Esophagus muscularis mucosa (tissue), 4 donors: ENCODE results near the gene ZNF777. TPM values are rescaled to one million over a fixed set of nuclear protein-coding genes. Genes with fewer than 3 reads are reported as not detected.

Source experiments
- DNase-seq: peaks from one replicate; pipeline ENCODE4 v3.0.0-alpha.2; 2017; ENCODE audit errors: extremely low spot score
- H3K27ac ChIP-seq, 4 donors: fragments of 200-600 bp; sonication (generic); replicated peaks in 1 of 4; 1 replicate in 3 of 4; 2 replicates in 1 of 4; pipeline ENCODE4 v1.5.1; 2016 to 2019; ENCODE audit warnings: mild to moderate bottlenecking in 1 of 4
- H3K27me3 ChIP-seq, 4 donors: fragments of 200-600 bp; sonication (generic); one replicate each; pipeline versions ENCODE4 v1.5.1 to v1.6.0; 2016 to 2019
- H3K36me3 ChIP-seq, 4 donors: fragments of 200-600 bp; sonication (generic); one replicate each; pipeline ENCODE4 v1.5.1; 2016 to 2019
- H3K4me1 ChIP-seq, 4 donors: fragments of 200-600 bp; sonication (generic); one replicate each; pipeline ENCODE4 v1.5.1; 2016 to 2019
- H3K4me3 ChIP-seq, 4 donors: fragments of 200-600 bp; sonication (generic); 1 replicate in 2 of 4; 2 replicates in 2 of 4; pipeline ENCODE4 v1.5.1; 2016 to 2019; ENCODE audit warnings: mild to moderate bottlenecking in 4 of 4, moderate library complexity in 1 of 4
- H3K9me3 ChIP-seq, 4 donors: fragments of 200-600 bp; sonication (generic); 1 replicate in 3 of 4; 2 replicates in 1 of 4; pipeline ENCODE4 v1.5.1; 2016 to 2019
- EP300 ChIP-seq: sonication (generic); formaldehyde crosslinking; IDR thresholded peaks from one replicate; pipeline ENCODE4 v1.6.1; 2017; ENCODE audit warnings: antibody characterized with exemption
- POLR2A ChIP-seq: fragments of 450-650 bp; IDR thresholded peaks from one replicate; pipeline ENCODE4 v1.6.1; 2017; ENCODE audit warnings: antibody characterized with exemption, moderate library complexity, mild to moderate bottlenecking, low read depth
- POLR2AphosphoS5 ChIP-seq, 2 donors: sonication (generic); formaldehyde crosslinking; IDR thresholded peaks; one replicate each; pipeline ENCODE4 v1.6.1; 2017; ENCODE audit warnings: antibody characterized with exemption in 2 of 2
- WGBS: methylation state at CpG from one replicate; pipeline ENCODE4 v1.1.5; 2018; 5-methylcytosine and 5-hydroxymethylcytosine counted together
- intact Hi-C: fragments of 100-400 bp; cut with DNase I; formaldehyde crosslinking; loops from one replicate; pipeline ENCODE4 v1.15.1; 2023
- total RNA-seq, 4 donors: library from RNA; depleted of rRNA; stranded (reverse); fragments of >200 nt; gene quantifications; one replicate each; pipeline versions ENCODE4 v1.1.0 to v1.2.1, GENCODE V29; 2016
- TF ChIP-seq, protein P1 (sequence below), 3 experiments: fragments of 200-600 bp in 2 of 3; fragments of 450-650 bp in 1 of 3; sonication (generic) in 2 of 3; IDR thresholded peaks; one replicate each; pipeline ENCODE4 v1.5.1; 2017 to 2019; ENCODE audit warnings: antibody characterized with exemption in 3 of 3, mild to moderate bottlenecking in 2 of 3, moderate library complexity in 1 of 3

Gene ZNF777
- total RNA-seq, 4 donors from 2014 or later, result 6.6 to 17.4 (median 13.7) TPM

DNA sequence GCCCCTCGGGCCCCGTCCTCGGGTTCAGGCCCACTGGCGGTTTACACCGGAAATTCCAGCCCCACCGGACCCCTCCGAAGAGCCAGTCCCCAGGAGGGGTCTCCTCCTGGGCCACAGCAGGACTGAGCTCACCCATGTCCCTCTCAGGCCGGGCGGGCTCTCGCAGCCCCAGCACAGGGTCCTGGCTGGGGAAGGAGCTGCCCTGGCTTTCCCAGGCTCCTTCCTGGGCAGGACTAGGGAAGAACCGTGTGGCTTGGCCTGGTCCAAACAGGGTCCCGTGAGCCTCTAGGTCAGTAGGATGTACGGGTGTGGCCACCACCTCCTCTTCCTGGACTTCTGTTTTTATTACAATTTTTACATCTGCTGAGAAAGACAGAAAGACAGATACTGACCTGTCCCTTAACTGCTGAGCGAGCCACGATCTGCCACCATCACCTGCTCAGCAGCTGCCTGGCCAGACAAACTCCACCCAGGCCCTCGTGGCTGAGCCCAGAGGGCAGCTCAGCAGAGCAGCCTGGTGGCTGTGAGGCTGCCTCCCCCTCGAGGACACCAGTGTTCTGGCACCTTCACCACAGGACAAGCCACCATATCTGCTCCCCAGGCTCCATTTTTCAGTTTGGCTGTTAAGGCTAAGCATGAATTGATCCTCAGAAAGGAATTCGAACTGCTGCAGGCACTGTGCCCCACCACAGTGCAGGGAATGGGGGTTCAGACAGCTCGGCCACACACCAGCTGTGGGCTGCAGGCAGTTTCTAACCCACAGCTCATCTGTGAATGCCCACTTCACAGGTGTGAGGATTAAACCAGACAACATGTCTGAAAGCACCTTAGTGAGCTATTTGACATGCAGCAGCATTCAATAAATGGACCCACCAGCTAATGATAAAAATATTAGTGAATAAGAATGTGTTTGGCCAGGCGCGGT, 14.5 kb upstream of the ZNF777 start:
- Histone ChIP-seq H3K4me3 (no peak overlapping the region), H3K4me1 (no peaks in the 10 kb centered on the region), H3K27ac (no peak overlapping the region), H3K27me3 (no peaks in the 10 kb centered on the region), H3K9me3 (peaks cover 0 to 4% (median 0%) of the 10 kb centered on the region in 4 donors), H3K36me3 (peaks cover 49 to 89% (median 73%) of the 10 kb centered on the region in 4 donors)
- DNase-seq, result peak; percentile 47
- intact Hi-C loops, result no loop called here
- no peak for TF ChIP-seq POLR2AphosphoS5 (IDR thresholded peaks at IDR 0.05)
- TF ChIP-seq, protein P1, sequence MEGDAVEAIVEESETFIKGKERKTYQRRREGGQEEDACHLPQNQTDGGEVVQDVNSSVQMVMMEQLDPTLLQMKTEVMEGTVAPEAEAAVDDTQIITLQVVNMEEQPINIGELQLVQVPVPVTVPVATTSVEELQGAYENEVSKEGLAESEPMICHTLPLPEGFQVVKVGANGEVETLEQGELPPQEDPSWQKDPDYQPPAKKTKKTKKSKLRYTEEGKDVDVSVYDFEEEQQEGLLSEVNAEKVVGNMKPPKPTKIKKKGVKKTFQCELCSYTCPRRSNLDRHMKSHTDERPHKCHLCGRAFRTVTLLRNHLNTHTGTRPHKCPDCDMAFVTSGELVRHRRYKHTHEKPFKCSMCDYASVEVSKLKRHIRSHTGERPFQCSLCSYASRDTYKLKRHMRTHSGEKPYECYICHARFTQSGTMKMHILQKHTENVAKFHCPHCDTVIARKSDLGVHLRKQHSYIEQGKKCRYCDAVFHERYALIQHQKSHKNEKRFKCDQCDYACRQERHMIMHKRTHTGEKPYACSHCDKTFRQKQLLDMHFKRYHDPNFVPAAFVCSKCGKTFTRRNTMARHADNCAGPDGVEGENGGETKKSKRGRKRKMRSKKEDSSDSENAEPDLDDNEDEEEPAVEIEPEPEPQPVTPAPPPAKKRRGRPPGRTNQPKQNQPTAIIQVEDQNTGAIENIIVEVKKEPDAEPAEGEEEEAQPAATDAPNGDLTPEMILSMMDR (IDR thresholded peaks at IDR 0.05), result no peak
- no peak for TF ChIP-seq EP300
- no peak for TF ChIP-seq POLR2A
- 93% methylated on average over 19 of the region's 21 CpGs for WGBS

DNA sequence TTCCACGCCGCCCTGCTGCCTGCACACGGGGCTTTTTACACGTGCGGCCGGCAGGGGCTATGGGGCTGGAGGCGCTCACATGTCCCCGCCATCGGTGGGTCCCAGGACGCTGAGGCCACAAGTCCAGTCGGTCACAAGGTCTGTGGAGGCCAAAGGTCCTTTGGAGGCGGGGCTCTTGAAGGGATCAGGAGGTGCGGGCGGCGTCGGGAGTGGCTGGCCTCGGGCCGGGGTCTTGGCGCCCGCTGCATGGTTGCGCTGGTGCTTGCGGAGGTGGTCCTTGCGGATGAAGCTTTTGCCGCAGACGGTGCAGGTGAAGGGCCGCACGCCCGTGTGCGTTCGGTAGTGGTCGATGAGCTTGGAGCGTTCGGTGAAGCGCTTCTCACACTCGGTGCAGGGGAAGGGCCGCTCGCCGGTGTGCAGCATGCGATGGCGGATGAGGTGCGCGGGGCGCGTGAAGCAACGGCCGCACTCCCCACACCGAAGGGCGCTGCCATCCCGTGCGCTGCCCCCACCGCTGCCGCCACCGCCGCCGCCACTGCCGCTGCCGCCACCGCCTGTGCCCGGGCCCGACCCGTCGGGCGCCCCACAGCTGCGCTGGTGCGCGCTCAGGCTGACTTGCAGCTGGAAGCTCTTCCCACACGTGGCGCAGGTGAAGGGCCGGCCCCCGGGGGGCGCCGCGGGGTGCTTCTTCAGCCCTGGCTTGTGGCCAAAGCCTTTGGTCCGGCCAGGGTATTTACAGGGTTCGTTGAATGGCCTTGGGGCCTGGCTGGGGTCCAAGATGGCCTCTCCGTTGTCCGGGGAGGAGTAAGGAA, 13.7 kb upstream of the ZNF777 start:
- Histone ChIP-seq H3K27me3 (no peaks in the 10 kb centered on the region), H3K4me3 (no peak overlapping the region), H3K9me3 (peaks cover 0 to 4% (median 0%) of the 10 kb centered on the region in 4 donors), H3K36me3 (peaks cover 49 to 80% (median 72%) of the 10 kb centered on the region in 4 donors), H3K4me1 (no peaks in the 10 kb centered on the region), H3K27ac (no peak overlapping the region)
- 92% methylated on average over 59 of the region's 77 CpGs for WGBS
- DNase-seq, result peak; percentile 80
- intact Hi-C loops, result no loop called here
- TF ChIP-seq, protein P1 (IDR thresholded peaks at IDR 0.05), result no peak
- no peak for TF ChIP-seq EP300
- TF ChIP-seq POLR2AphosphoS5 (IDR thresholded peaks at IDR 0.05), result no peak
- no peak for TF ChIP-seq POLR2A

DNA sequence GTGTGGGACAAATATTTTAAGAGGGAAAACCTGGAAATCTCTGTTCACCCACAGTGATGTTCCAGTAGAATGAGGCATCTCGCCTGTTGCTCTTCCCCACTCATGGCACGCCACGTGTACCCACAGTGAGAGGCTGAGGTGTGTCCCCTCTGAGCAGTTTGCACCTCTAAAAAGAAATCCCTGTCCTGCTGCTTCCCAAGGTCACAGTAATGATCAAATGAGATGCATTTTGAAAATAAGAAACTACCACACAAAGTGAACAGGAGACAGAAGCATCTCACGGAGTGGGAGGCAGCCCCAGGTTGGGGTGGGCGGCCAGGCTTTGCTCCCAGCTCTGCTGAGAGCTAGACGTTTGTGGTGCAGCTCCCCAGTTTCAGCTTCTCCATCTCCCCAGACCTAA, 12.4 kb upstream of the ZNF777 start:
- H3K27me3 ChIP-seq, result no peaks in the 10 kb centered on the region
- H3K4me1 ChIP-seq, result no peaks in the 10 kb centered on the region
- no peak overlapping the region for H3K4me3 ChIP-seq
- TF ChIP-seq, protein P1 (IDR thresholded peaks at IDR 0.05), result no peak
- TF ChIP-seq EP300 (no peak), POLR2AphosphoS5 (IDR thresholded peaks at IDR 0.05) (no peak)
- H3K27ac ChIP-seq, result no peak overlapping the region
- peak; percentile 75 for DNase-seq
- H3K9me3 ChIP-seq, result no peaks in the 10 kb centered on the region
- intact Hi-C loops, result no loop called here
- 87% methylated on average over 6 of the region's 6 CpGs for WGBS
- peaks cover 49 to 74% (median 71%) of the 10 kb centered on the region in 4 donors for H3K36me3 ChIP-seq

DNA sequence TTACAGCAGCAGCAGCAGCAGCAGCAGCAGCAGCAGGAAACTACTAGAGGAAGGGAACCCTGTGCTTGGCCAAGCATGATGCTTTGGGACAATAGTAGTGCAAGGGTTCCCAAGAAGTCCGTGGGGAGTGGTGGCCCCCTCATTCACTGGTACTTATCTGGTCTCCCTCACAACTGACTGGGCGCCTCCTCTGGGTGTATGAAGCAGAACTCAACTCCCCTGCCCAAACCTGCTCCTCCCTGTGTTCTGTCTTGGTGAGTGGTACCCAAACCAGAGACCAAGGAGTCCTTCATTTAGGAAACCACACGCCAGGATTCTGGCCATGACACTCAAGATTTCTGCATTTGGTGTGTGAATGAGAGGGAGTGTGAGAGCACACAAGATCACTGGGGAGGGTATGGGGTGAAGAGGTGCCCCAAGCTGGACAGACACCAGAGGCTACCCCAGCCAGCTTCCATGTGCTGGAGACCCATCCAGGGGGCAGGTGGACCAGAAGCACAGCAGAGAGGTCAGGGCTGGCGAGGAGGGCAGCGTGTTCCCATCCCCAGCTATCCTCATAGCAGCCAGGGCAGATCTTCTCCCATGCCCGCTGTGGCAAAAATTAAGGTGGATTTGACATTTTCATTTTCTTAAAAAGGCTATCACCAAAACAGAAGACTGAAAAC, 10.6 kb upstream of the ZNF777 start:
- peak; percentile 39 for DNase-seq
- TF ChIP-seq, protein P1 (IDR thresholded peaks at IDR 0.05), result no peak
- no peak for TF ChIP-seq POLR2AphosphoS5 (IDR thresholded peaks at IDR 0.05)
- no peak for TF ChIP-seq POLR2A
- TF ChIP-seq EP300, result no peak
- Histone ChIP-seq H3K27me3 (no peaks in the 10 kb centered on the region), H3K27ac (no peak overlapping the region), H3K9me3 (no peaks in the 10 kb centered on the region), H3K36me3 (peaks cover 38 to 56% (median 55%) of the 10 kb centered on the region in 4 donors), H3K4me1 (no peaks in the 10 kb centered on the region), H3K4me3 (no peak overlapping the region)
- WGBS, result 96% methylated on average over 4 of the region's 6 CpGs
- intact Hi-C loops, result no loop called here
